GM18867 (cell line): ENCODE data around the gene ARHGEF4.
"Not testable (repeated sequence)": the region's sequence is repeated elsewhere in the genome, so short reads cannot be mapped to it uniquely, and the experiment has no call there.

Experiments used
- ATAC-seq: cut with Tn5 transposase; IDR thresholded peaks from one replicate; pipeline ENCODE4 v1.9.1; 2021; ENCODE audit warnings: mild to moderate bottlenecking, moderate library complexity; ENCODE audit not compliant: unreplicated experiment

The ARHGEF4 gene

DNA sequence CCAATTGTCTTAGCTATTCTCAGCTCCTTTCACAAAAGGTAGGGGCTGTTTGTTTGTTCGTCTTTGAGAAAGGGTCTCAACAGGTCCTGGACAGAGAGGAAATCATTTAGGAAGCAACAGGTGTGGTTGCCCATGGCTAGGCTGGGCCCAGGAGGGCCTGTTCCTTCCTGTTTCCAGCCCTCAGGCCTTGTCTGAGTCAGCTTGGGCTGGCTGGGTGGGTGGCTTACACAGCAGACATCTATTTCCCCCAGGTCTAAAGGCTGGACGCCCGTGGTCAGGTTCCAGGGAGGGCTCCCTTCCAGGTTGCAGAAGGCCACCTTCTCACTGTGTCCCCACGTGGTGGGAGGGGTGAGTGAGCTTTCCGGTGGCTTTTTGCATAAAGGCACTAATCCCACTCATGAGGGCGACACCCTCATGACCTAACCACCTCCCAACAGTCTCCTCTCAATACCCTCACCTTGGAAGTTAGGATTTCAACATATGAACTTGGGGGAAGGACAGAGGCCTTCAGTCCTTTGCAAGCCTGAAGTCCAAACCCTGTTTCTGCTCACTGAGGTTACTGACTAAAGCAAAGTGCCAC is 45.5 kb downstream of the ARHGEF4 start:
- ATAC-seq, result no peak

DNA sequence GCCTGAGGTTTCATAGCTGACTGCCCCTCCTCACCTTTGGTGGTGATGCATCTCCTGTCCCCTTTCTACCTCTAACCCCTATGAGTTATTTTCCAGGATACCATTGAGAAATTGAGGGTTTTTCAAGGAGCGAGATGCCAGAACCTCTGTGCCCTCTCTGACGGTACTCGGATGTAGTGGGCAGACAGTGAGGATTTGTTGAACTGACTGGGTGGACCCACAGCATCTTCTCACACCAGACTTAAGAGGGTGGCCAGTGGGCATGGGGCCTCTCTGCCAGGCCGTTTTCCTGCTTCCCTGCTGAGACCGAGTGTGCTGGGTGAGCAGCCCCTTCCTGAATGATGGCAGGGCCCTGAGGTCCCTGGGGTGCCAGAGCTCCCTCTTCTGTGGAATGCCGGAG is 46.3 kb downstream of the ARHGEF4 start:
- no peak for ATAC-seq

DNA sequence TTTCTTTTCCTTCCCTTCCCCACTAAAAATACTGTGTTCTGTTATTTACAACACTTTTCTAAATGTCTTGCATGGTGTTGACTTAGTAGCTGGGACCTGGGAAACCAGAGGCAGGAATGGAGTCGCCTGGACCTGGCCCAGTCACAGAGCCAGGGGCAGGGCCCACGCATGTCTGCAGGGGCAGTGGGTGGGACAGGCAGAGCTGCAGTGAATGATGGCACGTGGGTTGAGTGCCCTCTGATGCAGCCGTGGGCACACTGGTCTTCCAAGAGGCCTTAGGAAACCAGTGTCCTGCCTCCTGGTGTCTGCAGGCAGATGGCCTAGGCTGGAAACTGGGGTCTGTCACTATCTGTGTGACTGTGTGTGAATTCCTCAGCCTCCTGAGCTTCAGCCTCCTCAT is 46.8 kb downstream of the ARHGEF4 start:
- no peak for ATAC-seq

DNA sequence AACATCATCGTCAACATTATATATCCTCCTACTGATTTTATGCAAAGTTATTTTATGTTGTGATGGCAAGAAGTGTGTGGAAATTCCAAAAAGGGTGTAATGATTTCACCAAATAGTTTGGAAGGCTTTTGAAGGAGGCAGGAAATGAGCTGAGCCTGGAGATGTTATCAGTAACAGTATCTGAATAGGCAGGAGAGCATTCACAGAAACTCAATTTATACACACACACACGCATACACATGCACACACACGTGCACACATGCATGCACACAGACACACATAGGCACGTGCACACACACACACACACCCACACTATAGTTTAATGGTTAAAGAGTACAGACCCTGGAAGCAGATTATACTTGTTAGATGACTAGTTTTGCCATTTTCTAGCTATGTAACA is 47.3 kb downstream of the ARHGEF4 start:
- no peak for ATAC-seq

DNA sequence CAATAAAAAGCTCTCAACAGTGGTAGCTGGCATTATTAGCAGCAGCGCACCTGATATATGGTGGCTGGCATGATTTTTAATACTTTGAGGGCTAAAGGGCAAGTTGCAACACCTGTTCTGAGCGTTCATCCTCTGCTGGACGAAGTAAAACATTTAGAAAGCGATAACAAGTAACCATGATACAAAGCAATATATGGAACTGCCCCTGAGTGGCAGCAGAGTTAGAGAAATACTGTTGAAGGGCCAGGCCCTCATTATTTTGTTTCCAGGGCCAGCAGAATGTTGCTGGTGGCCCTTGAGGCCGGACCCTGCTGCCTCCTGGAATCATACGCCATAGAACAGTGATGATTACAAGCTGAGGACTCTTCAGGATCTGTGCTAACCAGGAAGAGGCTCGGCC is 47.8 kb downstream of the ARHGEF4 start:
- no peak for ATAC-seq

DNA sequence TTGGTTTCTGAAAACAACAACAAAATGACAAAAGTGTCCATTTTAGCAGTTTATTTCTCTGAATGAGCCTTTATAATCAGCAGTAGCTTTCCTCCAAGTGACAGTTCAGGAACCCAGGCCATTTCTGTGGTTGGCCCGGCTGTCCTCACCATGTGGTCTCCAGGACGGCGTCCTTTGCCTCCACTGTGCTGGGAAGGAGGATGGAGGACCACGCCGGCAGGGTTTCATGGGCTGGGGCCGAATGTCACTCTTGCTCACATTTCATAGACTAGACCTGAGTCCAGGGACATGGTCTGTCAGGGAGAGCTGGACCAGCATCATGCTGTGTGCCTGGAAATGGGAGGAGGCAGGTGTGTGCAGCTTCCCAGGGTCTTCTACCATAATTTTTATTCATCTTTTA is 50.9 kb downstream of the ARHGEF4 start:
- no peak for ATAC-seq

DNA sequence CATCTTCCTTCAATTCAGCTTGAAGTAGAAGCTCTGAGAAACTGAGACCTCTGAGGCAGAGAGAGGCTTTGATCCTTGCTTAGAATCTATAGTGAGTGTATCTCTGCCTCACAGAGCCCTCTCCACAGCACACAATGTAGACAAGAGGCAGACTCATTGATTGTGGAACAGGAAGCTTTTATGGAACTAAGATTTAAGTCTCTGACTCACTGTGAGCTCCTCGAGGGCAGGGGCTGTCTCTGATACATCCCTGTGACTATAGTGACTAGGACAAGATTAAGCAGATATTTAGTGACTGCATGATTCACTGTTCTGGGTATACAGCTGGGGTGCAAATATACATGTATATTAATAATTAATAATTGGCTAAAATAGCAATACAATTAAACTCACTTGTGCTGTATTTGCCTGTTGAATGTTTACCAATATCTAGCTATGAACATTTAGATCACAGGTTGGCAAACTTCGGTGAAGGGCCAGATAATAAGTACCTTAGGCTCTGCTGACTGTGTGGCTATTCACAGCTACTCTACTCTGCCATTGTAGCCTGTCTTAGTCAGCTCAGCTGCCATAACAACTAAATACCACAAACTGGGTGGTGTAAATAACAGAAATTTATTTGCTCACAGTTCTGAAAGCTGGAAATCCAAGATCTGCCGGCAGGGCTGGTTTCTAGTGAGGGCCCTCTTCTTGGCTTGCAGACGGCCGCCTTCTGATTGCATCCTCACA is 54.4 kb downstream of the ARHGEF4 start:
- no peak for ATAC-seq

DNA sequence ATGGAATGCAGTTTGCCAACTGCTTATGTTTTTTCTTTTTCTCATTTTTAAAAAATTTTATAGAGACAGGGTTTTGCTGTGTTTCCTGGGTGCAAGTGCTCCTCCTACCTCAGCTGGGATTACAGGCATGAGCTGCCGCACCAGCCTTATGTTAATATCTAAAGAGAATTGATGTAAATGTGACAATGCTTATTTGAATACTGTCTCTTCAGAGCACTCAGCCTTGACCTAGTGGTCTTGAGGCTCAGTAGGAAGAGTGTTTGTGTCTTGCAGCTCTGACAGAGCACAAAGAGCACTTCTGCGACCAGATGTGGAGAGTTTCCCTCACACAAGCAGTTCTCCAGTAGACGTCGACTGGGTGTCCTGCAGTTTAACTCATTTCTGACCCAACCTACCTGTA is 55.3 kb downstream of the ARHGEF4 start:
- ATAC-seq, result no peak

DNA sequence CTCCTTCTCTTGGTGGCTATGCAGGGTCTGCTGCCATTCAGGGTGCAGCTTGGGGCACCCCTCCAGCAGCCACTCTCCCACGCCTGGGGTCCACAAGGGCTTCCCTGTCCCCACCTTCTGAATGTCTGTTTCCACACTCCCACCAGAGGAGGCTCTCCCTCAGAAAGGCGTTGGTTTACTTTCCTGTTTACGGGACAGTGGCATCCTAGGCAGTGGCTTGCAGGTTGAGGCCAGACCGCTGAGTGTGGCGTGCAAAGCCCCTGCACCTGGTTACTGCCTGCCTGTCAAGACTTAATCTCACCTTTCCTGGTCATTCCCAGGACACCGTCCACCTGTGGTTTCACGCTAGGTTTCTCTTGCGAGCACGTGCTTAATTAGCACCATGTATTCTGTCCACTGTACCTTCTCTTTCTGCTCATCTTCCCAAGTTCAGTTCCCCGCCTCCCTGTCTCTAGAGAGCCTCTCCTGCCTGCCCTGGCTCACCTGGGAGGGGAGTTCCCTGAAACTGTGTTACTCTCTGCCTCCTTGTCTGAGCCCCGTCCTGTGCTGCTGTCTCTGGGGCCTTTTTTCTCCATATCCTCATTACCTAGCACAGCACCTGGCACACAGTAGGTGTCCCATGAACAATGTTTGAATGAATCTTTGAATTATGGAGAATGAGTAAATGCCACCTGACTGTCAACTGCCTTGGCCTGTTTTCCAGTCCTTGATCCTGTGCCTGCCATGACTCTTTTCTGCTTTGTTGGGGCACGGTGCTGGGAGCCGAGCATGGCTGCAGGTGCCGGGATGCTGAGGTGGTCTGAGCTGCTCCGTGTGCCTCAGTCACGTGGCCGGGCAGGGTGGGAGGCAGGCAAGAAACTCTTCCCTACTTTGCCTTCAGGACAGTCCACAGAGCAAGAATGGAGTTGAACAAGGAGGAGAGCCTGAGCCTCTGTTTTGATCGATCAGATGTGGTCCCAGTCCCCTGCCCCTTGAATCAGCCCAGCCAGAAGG is 56.4 kb downstream of the ARHGEF4 start:
- no peak for ATAC-seq

DNA sequence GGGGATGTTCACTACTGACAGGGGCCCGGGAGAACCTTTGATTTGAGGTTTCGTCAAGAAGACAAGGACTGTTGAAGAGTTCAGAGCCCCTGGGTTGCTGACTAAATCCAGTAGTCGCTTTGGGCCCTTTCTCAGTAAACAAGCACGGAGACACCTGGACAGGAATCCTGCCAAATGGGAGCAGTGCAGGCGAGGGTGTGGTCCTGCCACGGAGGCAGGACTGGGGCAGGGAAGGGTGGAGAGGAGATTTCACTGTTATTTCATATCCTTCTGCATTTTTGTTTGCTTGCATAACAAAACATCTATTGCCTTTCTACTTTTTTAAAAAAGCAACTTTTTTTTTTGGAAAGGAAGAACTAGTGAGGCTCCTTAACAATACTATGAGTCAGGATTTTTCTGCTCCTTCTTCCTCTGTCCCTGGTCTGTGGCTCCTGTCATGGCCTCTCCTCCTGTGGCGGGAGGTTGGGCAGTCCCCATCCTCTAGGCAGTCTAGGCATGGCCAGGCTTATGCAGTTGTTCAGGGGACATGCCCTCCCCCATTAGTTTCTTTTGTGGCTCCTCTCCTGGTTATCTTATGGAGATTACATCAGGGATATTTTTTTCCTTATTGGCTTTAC is 57.7 kb downstream of the ARHGEF4 start:
- ATAC-seq, result no peak

DNA sequence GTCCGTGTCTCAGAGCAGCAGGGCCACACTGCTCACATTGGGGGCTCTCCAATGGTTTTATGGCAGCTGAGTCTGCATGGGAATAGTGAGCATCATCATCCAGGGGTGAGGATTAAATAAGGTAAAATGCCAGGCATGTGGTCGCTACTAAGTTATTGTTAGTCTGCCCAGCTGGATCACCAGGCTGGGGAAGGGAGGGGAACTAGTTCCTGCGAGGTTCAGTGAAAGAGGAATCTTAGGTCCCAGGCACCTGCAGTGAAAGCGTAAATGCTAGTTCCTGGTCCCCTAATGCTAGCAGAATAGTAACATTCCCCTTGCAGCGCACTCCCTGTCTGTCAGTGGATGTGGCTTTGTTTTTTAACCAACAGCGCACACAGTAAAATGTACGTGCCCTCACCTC is 60.1 kb downstream of the ARHGEF4 start:
- ATAC-seq, result no peak

DNA sequence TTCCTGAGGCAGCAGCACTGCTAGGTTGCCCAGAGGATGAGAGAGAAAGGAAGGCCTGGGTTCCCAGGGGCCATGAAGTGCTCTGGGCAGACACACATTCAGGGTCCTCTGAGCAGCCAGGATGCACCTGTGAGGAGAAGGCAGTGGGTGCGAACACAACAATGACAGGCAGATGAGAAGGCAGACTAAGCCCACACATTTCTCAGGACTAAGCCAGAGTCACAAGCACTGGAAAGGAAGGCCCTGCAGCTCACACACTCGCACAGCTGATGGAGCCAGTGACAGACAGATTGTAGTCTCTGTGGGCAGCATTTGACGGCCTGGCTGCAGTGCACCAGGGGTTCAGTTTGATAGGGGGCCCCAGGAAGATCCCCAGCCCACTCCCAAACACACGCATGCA is 61.8 kb downstream of the ARHGEF4 start:
- no peak for ATAC-seq

DNA sequence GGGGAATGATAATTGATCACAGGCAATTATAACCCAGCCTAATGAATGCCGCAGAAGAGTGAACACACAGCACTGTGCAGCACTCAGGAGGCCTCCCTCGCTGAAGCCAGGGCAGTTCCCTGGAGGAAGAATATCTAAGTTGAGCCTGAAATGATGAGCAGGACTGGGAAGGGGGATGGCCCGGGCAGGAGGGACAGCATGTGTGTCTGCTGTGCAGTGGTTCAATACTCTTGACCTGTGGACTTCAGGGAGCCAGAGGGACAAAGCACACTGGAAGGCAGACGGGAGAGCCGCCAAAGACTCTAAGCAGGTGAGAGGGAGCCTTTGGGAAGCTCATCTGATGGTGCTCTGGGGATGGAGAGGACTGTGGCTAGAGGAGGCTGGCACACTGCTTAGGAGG is 62.6 kb downstream of the ARHGEF4 start:
- ATAC-seq, result no peak

DNA sequence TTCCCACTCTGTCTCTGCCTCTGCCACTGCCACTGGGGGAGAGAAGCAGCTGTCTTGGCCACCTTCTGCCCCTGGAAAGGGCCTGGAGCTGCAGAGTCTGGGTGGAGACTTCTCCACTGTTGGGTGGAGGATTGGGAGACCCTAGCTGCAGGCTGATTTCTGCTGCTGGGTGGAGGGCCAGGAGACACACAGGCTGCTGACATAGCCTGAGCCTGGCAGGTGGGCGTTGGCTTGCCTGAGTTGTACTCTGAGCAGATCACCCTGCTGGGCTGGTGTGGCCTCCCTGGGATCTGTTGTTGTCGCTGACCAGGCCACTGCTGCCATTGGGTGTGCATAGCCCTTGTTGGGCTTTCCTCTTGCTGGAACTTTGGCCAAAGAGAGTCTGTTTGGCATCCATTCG is 64.3 kb downstream of the ARHGEF4 start:
- ATAC-seq, result no peak

DNA sequence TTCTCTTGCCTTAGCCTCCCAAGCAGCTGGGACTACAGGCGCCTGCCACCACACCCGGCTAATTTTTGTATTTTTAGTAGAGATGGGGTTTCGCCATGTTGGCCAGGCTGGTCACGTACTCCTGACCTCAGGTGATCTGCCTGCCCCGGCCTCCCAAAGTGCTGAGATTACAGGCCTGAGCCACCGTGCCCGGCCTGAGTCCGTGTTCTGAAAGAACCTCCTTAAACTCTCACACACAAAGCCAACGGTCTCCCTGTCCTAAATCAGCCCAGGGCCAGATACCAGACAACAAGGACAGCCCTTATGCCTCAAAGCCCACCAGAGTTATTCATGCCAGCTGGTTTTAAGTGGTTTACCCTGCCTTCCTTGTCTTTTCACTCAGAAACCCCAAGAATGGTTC is 64.9 kb downstream of the ARHGEF4 start:
- not testable (repeated sequence) for ATAC-seq

DNA sequence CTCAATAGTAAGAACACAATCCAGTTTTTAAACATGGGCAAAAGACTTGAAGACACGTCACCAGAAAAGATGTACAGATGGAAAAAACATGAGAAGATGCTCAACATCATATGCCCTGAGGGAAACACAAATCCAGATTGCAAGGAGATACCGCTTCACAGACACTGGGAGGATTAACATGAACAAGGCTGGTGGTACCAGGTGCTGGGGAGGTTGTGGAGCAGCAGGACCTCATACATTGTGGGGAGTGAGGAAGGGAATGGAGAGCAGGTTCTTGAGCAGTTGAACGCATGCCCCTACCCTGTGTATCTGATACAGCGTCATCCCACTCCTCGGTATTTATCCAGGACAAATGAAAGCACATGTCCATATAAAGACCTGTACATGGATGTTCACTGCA is 72.1 kb downstream of the ARHGEF4 start:
- ATAC-seq, result no peak

DNA sequence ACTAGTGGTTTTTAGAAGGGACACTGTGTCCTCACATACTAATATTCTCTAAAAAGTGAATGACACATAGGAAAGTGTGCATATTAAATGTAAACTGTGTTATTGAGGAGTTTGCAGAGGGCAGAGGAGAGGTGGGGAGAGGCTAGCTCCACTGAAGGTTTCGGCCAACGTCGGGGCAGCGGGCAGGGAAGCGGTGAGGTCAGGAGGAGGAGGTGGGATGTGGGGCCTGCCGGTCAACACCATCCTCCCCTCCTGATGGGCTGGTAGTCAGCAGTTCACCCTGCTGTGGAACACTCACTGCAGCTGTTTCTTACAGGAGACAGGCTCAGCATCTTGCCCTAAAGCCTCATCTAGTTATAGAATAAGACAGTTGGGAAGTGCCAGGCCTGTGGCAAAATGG is 74.2 kb downstream of the ARHGEF4 start:
- no peak for ATAC-seq

DNA sequence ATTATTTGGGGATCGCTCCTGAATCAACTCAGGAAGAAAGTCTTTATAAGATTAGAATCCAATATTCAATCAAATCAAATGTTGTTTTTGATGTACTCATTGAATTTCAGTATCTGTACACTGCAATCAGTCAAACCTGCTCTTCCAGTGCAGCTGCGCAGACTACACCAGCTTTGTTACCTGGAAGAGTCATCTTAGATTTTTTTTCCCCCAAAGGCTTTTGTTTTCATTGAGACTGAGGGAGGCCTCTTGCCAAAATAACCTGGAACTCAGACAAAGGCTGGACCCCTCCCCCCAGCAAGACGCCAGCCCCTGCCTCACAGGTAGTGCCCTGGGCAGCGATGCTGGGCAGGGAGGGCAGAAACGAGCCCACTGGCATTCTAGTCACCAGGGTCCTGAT is 74.8 kb downstream of the ARHGEF4 start:
- ATAC-seq, result no peak

DNA sequence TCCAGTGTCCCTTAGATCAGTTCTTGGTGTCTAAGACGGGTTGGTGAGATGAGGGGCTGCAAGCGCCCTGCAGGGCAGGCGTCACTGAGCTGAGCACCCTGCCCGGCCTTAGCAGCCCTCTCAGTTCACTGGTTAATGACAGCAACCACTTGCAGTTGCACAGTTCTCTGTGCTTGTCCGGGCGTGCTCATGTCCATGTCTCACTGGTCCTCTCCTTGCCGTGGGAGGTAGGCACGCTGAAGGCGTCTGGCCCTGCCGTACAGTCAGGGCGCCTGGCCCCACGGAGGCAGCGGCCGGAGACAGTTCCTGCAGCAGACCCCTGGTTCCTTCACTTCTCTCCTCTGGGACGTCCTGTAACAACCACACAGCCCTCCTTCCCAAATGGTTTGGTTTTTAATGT is 75.3 kb downstream of the ARHGEF4 start:
- no peak for ATAC-seq

DNA sequence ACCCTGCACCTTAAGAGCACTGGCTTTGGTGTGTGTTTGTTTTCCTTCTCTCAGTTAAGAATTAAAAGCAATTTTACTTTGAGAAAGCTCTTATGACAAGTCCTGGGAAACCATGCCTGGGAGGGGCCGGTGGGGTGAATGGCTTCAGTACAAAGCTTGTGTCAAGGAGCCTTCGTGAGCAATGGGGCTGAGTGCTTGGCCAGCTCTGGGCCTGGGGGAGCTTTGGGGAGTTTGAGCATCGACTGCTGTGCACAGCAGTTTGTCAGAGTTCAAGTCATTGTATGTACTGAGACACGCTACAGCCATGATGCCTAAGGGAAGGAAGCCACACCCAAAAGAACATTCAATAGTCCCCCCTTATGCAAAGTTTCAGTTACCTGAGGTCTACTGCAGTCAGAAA is 75.8 kb downstream of the ARHGEF4 start:
- ATAC-seq, result no peak

DNA sequence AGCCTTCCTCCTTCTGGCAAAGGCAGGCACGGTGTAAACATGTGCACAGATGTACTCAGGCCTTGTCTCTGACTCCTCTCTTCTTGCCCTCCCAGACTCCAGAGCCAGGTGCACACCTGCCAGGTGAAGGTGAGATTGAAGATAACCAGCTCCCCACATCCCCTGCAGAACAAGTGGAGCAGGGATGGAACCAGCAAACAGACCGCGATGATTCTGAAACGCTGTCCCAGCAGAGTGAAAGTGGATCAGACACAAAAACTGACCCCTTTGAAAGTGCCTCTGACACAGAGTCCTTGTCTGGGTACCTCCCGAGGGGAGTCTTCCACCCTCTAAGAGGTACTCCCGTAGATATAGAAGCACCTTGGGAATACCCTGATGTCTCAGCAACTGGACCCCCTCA is 77.2 kb downstream of the ARHGEF4 start:
- no peak for ATAC-seq
